ENCODE measurements around the gene HSBP1L1. TPM values are rescaled to one million over a fixed set of nuclear protein-coding genes. Genes with fewer than 3 reads are reported as not detected.

The HSBP1L1 gene
- total and polyA plus RNA-seq, 2 donors (not counting 1 experiment from before 2014, with no cell fraction given), result 13.4 to 24.6 TPM

- Histone ChIP-seq H3K9ac (ENCODE audit: insufficient read depth, low read length) (no peak overlapping the region), H3K27me3 (ENCODE audit: control insufficient read depth, insufficient read depth, low read length) (no peaks in the 10 kb centered on the region), H3K4me1 (ENCODE audit: control insufficient read depth, extremely low read depth, insufficient read depth, low read length) (peaks cover 8% of the 10 kb centered on the region), H4K20me1 (ENCODE audit: control insufficient read depth, extremely low read depth, insufficient read depth, low read length) (no peaks in the 10 kb centered on the region), H3K9me3 (ENCODE audit: control insufficient read depth, insufficient read depth, low read depth, low read length) (no peaks in the 10 kb centered on the region), H3K4me2 (ENCODE audit: extremely low read depth, insufficient read depth, low read length) (no peak overlapping the region), H3K36me3 (ENCODE audit: control insufficient read depth, insufficient read depth, low read length) (no peaks in the 10 kb centered on the region), H2AFZ (ENCODE audit: low read length) (no peak overlapping the region), H3K4me3 (replicated peaks in 1 of 4; ENCODE audit: control extremely low read depth in 1 of 4, insufficient read depth in 1 of 4, low read depth in 3 of 4, low read length in 4 of 4) (no peak overlapping the region), H3K27ac (ENCODE audit: insufficient read depth, low read length) (no peak overlapping the region), H3K79me2 (ENCODE audit: control insufficient read depth, insufficient read depth, low read length) (no peaks in the 10 kb centered on the region)
- TF ChIP-seq CTCF (conservative IDR thresholded peaks at IDR 0.05 in 1 of 2, IDR thresholded peaks at IDR 0.05 in 1 of 2; ENCODE audit: low read depth in 1 of 2, low read length in 2 of 2), result no peak
- TF ChIP-seq EZH2 (IDR thresholded peaks at IDR 0.05; ENCODE audit: low read length, missing control alignments), result no peak
- no peak for DNase-seq (ENCODE audit: low read depth in 2 of 2)
Observed at GRCh38 chr18:80012714-80013113, 48.3 kb downstream of the HSBP1L1 start.

Other genes with a start within 250 kb of the HSBP1L1 start
- 6.4 and 10.1 TPM in 2 replicates for gene KCNG2, start 166.7 kb upstream of the HSBP1L1 start, total RNA-seq
- 0.42 and 0.53 TPM in 2 replicates for gene KCNG2, start 166.7 kb upstream of the HSBP1L1 start, polyA plus RNA-seq
- gene SLC66A2, start 13.0 kb upstream of the HSBP1L1 start, total RNA-seq, result 34.4 and 46.1 TPM in 2 replicates
- gene SLC66A2, start 13.0 kb upstream of the HSBP1L1 start, polyA plus RNA-seq, result 13.2 and 18.0 TPM in 2 replicates
- 21.1 and 39.5 TPM in 2 replicates for gene TXNL4A, start 23.9 kb downstream of the HSBP1L1 start, total RNA-seq
- gene TXNL4A, start 23.9 kb downstream of the HSBP1L1 start, polyA plus RNA-seq, result 101 and 117 TPM in 2 replicates
- 22.9 and 25.3 TPM in 2 replicates for gene RBFA, start 69.8 kb downstream of the HSBP1L1 start, total RNA-seq
- 25.3 and 27.7 TPM in 2 replicates for gene RBFA, start 69.8 kb downstream of the HSBP1L1 start, polyA plus RNA-seq
- 13.6 and 17.3 TPM in 2 replicates for gene ADNP2, start 144.6 kb downstream of the HSBP1L1 start, total RNA-seq
- gene ADNP2, start 144.6 kb downstream of the HSBP1L1 start, polyA plus RNA-seq, result 9.0 and 9.4 TPM in 2 replicates

Data from fibroblast of lung (primary cell).